HL-60 (cell line): ENCODE results near the gene GALNT15.

Experiments used
- DNase-seq, 2 experiments: peaks; one replicate each; pipeline ENCODE4 v3.0.0-alpha.2; 2010 to 2020; ENCODE audit warnings: low read depth in 1 of 2, low spot score in 1 of 2
- H3K27ac ChIP-seq: fragments of 250-450 bp; sonication (Bioruptor Pico); replicated peaks from 2 replicates; pipeline ENCODE4 v1.5.1; 2020; ENCODE audit warnings: mild to moderate bottlenecking, moderate library complexity
- H3K27me3 ChIP-seq: fragments of 250-450 bp; sonication (Bioruptor Pico); 2 replicates; pipeline ENCODE4 v1.5.1; 2021; ENCODE audit warnings: mild to moderate bottlenecking, moderate library complexity; ENCODE audit not compliant: insufficient read depth, poor library complexity, severe bottlenecking
- H3K4me3 ChIP-seq: replicated peaks from 2 replicates; pipeline ENCODE4 v1.5.1; 2011; ENCODE audit warnings: mild to moderate bottlenecking, control low read depth, low read length; ENCODE audit not compliant: insufficient read depth
- GABPA ChIP-seq: IDR thresholded peaks from 2 replicates; pipeline ENCODE4 v1.6.1; 2012; ENCODE audit warnings: low read depth
- POLR2AphosphoS5 ChIP-seq: IDR thresholded peaks from 2 replicates; pipeline ENCODE4 v1.6.1; 2012; ENCODE audit warnings: low read depth
- SPI1 ChIP-seq: IDR thresholded peaks from 2 replicates; pipeline ENCODE4 v1.6.1; 2012; ENCODE audit warnings: low read depth, mild to moderate bottlenecking, borderline replicate concordance
- TF ChIP-seq, protein P1 (sequence below): IDR thresholded peaks from one replicate; pipeline ENCODE4 v1.5.1; 2011; ENCODE audit warnings: low read length, control low read depth, inconsistent platforms; ENCODE audit not compliant: insufficient read depth
- TF ChIP-seq, protein P2 (sequence below): IDR thresholded peaks from 2 replicates; pipeline ENCODE4 v1.6.1; 2012; ENCODE audit warnings: low read depth; ENCODE audit not compliant: insufficient replicate concordance

GALNT15 gene

DNA sequence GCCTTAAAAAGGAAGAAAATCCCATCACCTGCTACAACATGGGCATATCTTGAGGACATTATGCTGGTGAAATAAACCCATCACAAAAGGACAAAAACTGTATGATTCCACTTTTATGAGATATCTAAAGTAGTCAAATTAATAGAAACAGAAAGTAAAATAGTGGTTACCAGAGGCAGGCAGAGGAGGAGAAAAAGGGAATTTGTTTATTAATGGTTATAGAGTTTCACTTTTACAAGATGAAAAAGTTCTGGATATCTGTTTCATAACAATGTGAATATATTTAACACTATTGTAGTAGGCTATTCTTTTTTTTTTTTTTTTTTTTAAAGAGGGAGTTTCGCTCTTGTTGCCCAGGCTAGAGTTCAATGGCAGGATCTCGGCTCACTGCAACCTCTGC, 49.8 kb downstream of the GALNT15 start:
- H3K27ac ChIP-seq, result no peak overlapping the region
- H3K4me3 ChIP-seq, result no peak overlapping the region
- DNase-seq, result no peak
- no peaks in the 10 kb centered on the region for H3K27me3 ChIP-seq
- TF ChIP-seq, protein P1, sequence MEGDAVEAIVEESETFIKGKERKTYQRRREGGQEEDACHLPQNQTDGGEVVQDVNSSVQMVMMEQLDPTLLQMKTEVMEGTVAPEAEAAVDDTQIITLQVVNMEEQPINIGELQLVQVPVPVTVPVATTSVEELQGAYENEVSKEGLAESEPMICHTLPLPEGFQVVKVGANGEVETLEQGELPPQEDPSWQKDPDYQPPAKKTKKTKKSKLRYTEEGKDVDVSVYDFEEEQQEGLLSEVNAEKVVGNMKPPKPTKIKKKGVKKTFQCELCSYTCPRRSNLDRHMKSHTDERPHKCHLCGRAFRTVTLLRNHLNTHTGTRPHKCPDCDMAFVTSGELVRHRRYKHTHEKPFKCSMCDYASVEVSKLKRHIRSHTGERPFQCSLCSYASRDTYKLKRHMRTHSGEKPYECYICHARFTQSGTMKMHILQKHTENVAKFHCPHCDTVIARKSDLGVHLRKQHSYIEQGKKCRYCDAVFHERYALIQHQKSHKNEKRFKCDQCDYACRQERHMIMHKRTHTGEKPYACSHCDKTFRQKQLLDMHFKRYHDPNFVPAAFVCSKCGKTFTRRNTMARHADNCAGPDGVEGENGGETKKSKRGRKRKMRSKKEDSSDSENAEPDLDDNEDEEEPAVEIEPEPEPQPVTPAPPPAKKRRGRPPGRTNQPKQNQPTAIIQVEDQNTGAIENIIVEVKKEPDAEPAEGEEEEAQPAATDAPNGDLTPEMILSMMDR, result no peak
- TF ChIP-seq POLR2AphosphoS5, result no peak
- TF ChIP-seq GABPA, result no peak
- no peak for TF ChIP-seq SPI1
- TF ChIP-seq, protein P2, sequence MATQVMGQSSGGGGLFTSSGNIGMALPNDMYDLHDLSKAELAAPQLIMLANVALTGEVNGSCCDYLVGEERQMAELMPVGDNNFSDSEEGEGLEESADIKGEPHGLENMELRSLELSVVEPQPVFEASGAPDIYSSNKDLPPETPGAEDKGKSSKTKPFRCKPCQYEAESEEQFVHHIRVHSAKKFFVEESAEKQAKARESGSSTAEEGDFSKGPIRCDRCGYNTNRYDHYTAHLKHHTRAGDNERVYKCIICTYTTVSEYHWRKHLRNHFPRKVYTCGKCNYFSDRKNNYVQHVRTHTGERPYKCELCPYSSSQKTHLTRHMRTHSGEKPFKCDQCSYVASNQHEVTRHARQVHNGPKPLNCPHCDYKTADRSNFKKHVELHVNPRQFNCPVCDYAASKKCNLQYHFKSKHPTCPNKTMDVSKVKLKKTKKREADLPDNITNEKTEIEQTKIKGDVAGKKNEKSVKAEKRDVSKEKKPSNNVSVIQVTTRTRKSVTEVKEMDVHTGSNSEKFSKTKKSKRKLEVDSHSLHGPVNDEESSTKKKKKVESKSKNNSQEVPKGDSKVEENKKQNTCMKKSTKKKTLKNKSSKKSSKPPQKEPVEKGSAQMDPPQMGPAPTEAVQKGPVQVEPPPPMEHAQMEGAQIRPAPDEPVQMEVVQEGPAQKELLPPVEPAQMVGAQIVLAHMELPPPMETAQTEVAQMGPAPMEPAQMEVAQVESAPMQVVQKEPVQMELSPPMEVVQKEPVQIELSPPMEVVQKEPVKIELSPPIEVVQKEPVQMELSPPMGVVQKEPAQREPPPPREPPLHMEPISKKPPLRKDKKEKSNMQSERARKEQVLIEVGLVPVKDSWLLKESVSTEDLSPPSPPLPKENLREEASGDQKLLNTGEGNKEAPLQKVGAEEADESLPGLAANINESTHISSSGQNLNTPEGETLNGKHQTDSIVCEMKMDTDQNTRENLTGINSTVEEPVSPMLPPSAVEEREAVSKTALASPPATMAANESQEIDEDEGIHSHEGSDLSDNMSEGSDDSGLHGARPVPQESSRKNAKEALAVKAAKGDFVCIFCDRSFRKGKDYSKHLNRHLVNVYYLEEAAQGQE, result no peak

DNA sequence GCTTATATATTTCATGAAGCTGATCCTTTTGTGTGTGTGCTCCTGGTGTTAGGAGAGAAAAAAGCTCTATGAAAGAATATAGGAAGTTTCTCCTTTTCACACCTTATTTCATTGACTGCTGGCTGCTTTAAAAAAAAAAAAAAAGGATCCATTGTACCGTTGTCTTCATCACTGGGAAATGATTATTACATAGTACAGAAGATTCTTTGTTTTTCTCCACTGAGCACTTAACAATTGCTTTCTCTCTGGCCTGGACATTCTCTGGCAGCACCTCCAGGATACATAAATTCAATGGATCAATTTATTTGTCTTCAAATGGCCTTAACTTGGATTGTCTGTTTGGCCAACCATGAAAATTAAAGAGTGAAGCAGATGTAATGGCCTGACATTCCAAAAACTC, 53.1 kb downstream of the GALNT15 start:
- Histone ChIP-seq H3K4me3 (no peak overlapping the region), H3K27ac (no peak overlapping the region), H3K27me3 (no peaks in the 10 kb centered on the region)
- DNase-seq, result no peak
- TF ChIP-seq, protein P2, result no peak
- TF ChIP-seq POLR2AphosphoS5, result no peak
- no peak for TF ChIP-seq GABPA
- TF ChIP-seq, protein P1, result no peak
- no peak for TF ChIP-seq SPI1

- Histone ChIP-seq H3K4me3 (no peak overlapping the region), H3K27me3 (no peaks in the 10 kb centered on the region), H3K27ac (no peak overlapping the region)
- DNase-seq, result no peak
- TF ChIP-seq, protein P1, result no peak
- TF ChIP-seq POLR2AphosphoS5 (no peak), GABPA (no peak), SPI1 (no peak)
- TF ChIP-seq, protein P2, result no peak
Measured at GRCh38 chr3:16229681-16230080, 55.2 kb downstream of the GALNT15 start.
